ENCODE results near the gene SMIM27.

The SMIM27 gene

DNA sequence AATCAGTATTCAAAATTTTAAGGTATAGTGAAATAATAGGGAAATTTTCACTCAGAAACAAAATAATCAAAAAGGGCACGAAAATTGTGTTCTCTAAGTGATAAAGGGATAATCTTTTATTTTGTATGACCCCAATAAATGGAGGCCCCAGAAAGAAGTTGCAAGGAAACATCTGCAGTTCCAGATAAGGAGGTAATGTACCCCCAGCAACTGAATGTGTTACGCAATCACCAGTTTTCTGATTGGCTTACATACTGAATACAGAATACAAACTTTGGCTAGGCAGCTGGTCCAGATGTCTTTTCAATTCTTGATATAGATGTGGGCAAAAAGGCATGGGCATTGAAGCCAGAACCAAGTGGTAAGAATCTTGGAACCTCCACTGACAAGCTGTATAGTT lies 2.0 kb downstream of the SMIM27 start:
- Histone ChIP-seq H3K4me1 (ENCODE audit: control insufficient read depth, insufficient read depth, low read depth, low read length) (peaks cover 3% of the 10 kb centered on the region), H3K9me3 (ENCODE audit: control insufficient read depth, low read length) (no peaks in the 10 kb centered on the region), H2AFZ (ENCODE audit: low read depth, low read length) (no peak overlapping the region), H3K79me1 (replicated peaks; ENCODE audit: low read length, poor library complexity, severe bottlenecking) (peaks cover 19% of the 10 kb centered on the region), H4K91ac (ENCODE audit: low read length) (no peak overlapping the region), H3K9ac (ENCODE audit: low read length) (peak overlapping the region; percentile 99), H3K36me3 (ENCODE audit: control insufficient read depth in 1 of 2, insufficient read depth in 2 of 2, low read depth in 1 of 2, low read length in 2 of 2) (peaks cover 0 to 14% of the 10 kb centered on the region in 2 experiments), H2BK15ac (ENCODE audit: low read depth, poor library complexity, severe bottlenecking) (no peak overlapping the region), H2AK5ac (ENCODE audit: low read length, severe bottlenecking) (no peak overlapping the region), H3K27me3 (ENCODE audit: control insufficient read depth in 1 of 2, insufficient read depth in 1 of 2, low read length in 2 of 2) (no peaks in the 10 kb centered on the region), H3K23ac (ENCODE audit: low read length in 2 of 2) (no peak overlapping the region), H3K4ac (ENCODE audit: low read depth in 1 of 2, low read length in 2 of 2) (no peak overlapping the region), H3K27ac (ENCODE audit: low read length, poor library complexity, severe bottlenecking) (no peak overlapping the region), H3K18ac (ENCODE audit: low read depth in 1 of 2, low read length in 2 of 2) (no peak overlapping the region), H3K14ac (ENCODE audit: low read length in 2 of 2) (no peak overlapping the region), H2BK12ac (ENCODE audit: low read length in 2 of 2) (no peak overlapping the region), H4K8ac (ENCODE audit: low read length) (no peak overlapping the region), H3K4me2 (ENCODE audit: low read length, poor library complexity, severe bottlenecking) (no peak overlapping the region), H2BK120ac (ENCODE audit: low read depth, low read length) (no peak overlapping the region), H3K4me3 (ENCODE audit: insufficient read depth in 1 of 2, low read depth in 1 of 2, low read length in 2 of 2) (no peak overlapping the region), H2BK5ac (ENCODE audit: low read depth, low read length, poor library complexity, severe bottlenecking) (no peak overlapping the region)
- DNase-seq: peak; percentile 10
- 95% methylated on average over 2 of the region's 2 CpGs for WGBS

GRCh38 chr9:32554591-32554990 lies 2.5 kb downstream of the SMIM27 start:
- Histone ChIP-seq H3K9ac (ENCODE audit: low read length) (no peak overlapping the region), H2AFZ (ENCODE audit: low read depth, low read length) (no peak overlapping the region), H3K79me1 (replicated peaks; ENCODE audit: low read length, poor library complexity, severe bottlenecking) (peaks cover 22% of the 10 kb centered on the region), H3K23ac (ENCODE audit: low read length in 2 of 2) (no peak overlapping the region), H3K4me2 (ENCODE audit: low read length, poor library complexity, severe bottlenecking) (no peak overlapping the region), H2BK15ac (ENCODE audit: low read depth, poor library complexity, severe bottlenecking) (no peak overlapping the region), H2BK12ac (ENCODE audit: low read length in 2 of 2) (no peak overlapping the region), H2BK120ac (ENCODE audit: low read depth, low read length) (no peak overlapping the region), H2AK5ac (ENCODE audit: low read length, severe bottlenecking) (no peak overlapping the region), H3K27me3 (ENCODE audit: control insufficient read depth in 1 of 2, insufficient read depth in 1 of 2, low read length in 2 of 2) (no peaks in the 10 kb centered on the region), H3K4me1 (ENCODE audit: control insufficient read depth, insufficient read depth, low read depth, low read length) (peaks cover 3% of the 10 kb centered on the region), H3K36me3 (ENCODE audit: control insufficient read depth in 1 of 2, insufficient read depth in 2 of 2, low read depth in 1 of 2, low read length in 2 of 2) (peaks cover 0 to 14% of the 10 kb centered on the region in 2 experiments), H3K4ac (ENCODE audit: low read depth in 1 of 2, low read length in 2 of 2) (no peak overlapping the region), H4K91ac (ENCODE audit: low read length) (no peak overlapping the region), H3K14ac (ENCODE audit: low read length in 2 of 2) (no peak overlapping the region), H4K8ac (ENCODE audit: low read length) (no peak overlapping the region), H2BK5ac (ENCODE audit: low read depth, low read length, poor library complexity, severe bottlenecking) (no peak overlapping the region), H3K9me3 (ENCODE audit: control insufficient read depth, low read length) (no peaks in the 10 kb centered on the region), H3K27ac (ENCODE audit: low read length, poor library complexity, severe bottlenecking) (no peak overlapping the region), H3K4me3 (ENCODE audit: insufficient read depth in 1 of 2, low read depth in 1 of 2, low read length in 2 of 2) (no peak overlapping the region), H3K18ac (ENCODE audit: low read depth in 1 of 2, low read length in 2 of 2) (no peak overlapping the region)
- DNase-seq: no peak

GRCh38 chr9:32558408-32558934 lies 6.3 kb downstream of the SMIM27 start:
- Histone ChIP-seq H2AK5ac (ENCODE audit: low read length, severe bottlenecking) (no peak overlapping the region), H2BK15ac (ENCODE audit: low read depth, poor library complexity, severe bottlenecking) (no peak overlapping the region), H2BK5ac (ENCODE audit: low read depth, low read length, poor library complexity, severe bottlenecking) (no peak overlapping the region), H2BK120ac (ENCODE audit: low read depth, low read length) (no peak overlapping the region), H3K18ac (ENCODE audit: low read depth in 1 of 2, low read length in 2 of 2) (no peak overlapping the region), H3K27me3 (ENCODE audit: control insufficient read depth in 1 of 2, insufficient read depth in 1 of 2, low read length in 2 of 2) (no peaks in the 10 kb centered on the region), H3K23ac (ENCODE audit: low read length in 2 of 2) (no peak overlapping the region), H4K91ac (ENCODE audit: low read length) (no peak overlapping the region), H4K8ac (ENCODE audit: low read length) (no peak overlapping the region), H3K9me3 (ENCODE audit: control insufficient read depth, low read length) (no peaks in the 10 kb centered on the region), H3K9ac (ENCODE audit: low read length) (no peak overlapping the region), H2AFZ (ENCODE audit: low read depth, low read length) (no peak overlapping the region), H3K4me3 (ENCODE audit: insufficient read depth in 1 of 2, low read depth in 1 of 2, low read length in 2 of 2) (no peak overlapping the region), H3K14ac (ENCODE audit: low read length in 2 of 2) (no peak overlapping the region), H3K27ac (ENCODE audit: low read length, poor library complexity, severe bottlenecking) (no peak overlapping the region), H3K79me1 (replicated peaks; ENCODE audit: low read length, poor library complexity, severe bottlenecking) (peaks cover 28% of the 10 kb centered on the region), H3K4me1 (ENCODE audit: control insufficient read depth, insufficient read depth, low read depth, low read length) (no peaks in the 10 kb centered on the region), H3K36me3 (ENCODE audit: control insufficient read depth in 1 of 2, insufficient read depth in 2 of 2, low read depth in 1 of 2, low read length in 2 of 2) (peaks cover 0 to 14% of the 10 kb centered on the region in 2 experiments), H2BK12ac (ENCODE audit: low read length in 2 of 2) (no peak overlapping the region), H3K4me2 (ENCODE audit: low read length, poor library complexity, severe bottlenecking) (no peak overlapping the region), H3K4ac (ENCODE audit: low read depth in 1 of 2, low read length in 2 of 2) (no peak overlapping the region)
- 100% methylated on average over 1 of the region's 3 CpGs for WGBS
- DNase-seq: no peak

DNA sequence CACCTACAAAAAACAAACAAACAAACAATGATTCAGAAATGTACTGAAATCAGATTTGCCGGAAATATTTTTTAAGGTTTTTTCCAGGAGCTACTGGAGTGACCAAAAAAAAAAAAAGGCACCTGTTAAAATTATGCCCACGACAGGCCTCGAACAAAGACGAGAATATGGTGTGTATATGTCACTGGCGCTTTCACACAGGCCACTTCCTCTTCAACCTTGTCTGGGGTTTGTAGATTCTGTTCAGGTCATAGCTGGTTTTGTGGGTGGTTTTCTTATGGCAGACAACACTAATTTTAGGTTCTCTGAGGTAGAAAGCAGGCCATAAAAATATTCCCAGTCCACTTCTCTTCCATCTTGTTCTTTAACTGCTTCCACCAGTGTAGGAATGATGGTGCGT lies 13.8 kb downstream of the SMIM27 start:
- no peak for DNase-seq
- H3K4ac ChIP-seq (ENCODE audit: low read depth in 1 of 2, low read length in 2 of 2): no peak overlapping the region
- no peak overlapping the region for H3K27ac ChIP-seq (ENCODE audit: low read length, poor library complexity, severe bottlenecking)
- H3K27me3 ChIP-seq (ENCODE audit: control insufficient read depth in 1 of 2, insufficient read depth in 1 of 2, low read length in 2 of 2): no peaks in the 10 kb centered on the region
- no peak overlapping the region for H2BK120ac ChIP-seq (ENCODE audit: low read depth, low read length)
- peaks cover 31 to 46% of the 10 kb centered on the region in 2 experiments for H3K36me3 ChIP-seq (ENCODE audit: control insufficient read depth in 1 of 2, insufficient read depth in 2 of 2, low read depth in 1 of 2, low read length in 2 of 2)
- H3K4me1 ChIP-seq (ENCODE audit: control insufficient read depth, insufficient read depth, low read depth, low read length): no peaks in the 10 kb centered on the region
- no peak overlapping the region for H3K4me2 ChIP-seq (ENCODE audit: low read length, poor library complexity, severe bottlenecking)
- H3K9me3 ChIP-seq (ENCODE audit: control insufficient read depth, low read length): no peaks in the 10 kb centered on the region
- H2BK12ac ChIP-seq (ENCODE audit: low read length in 2 of 2): no peak overlapping the region
- no peak overlapping the region for H3K4me3 ChIP-seq (ENCODE audit: insufficient read depth in 1 of 2, low read depth in 1 of 2, low read length in 2 of 2)
- H2BK5ac ChIP-seq (ENCODE audit: low read depth, low read length, poor library complexity, severe bottlenecking): no peak overlapping the region
- H2AFZ ChIP-seq (ENCODE audit: low read depth, low read length): no peak overlapping the region
- H3K14ac ChIP-seq (ENCODE audit: low read length in 2 of 2): no peak overlapping the region
- H4K91ac ChIP-seq (ENCODE audit: low read length): no peak overlapping the region
- no peak overlapping the region for H3K18ac ChIP-seq (ENCODE audit: low read depth in 1 of 2, low read length in 2 of 2)
- H3K79me1 ChIP-seq (replicated peaks; ENCODE audit: low read length, poor library complexity, severe bottlenecking): peaks cover 43% of the 10 kb centered on the region
- H3K23ac ChIP-seq (ENCODE audit: low read length in 2 of 2): no peak overlapping the region
- H3K9ac ChIP-seq (ENCODE audit: low read length): no peak overlapping the region
- no peak overlapping the region for H2AK5ac ChIP-seq (ENCODE audit: low read length, severe bottlenecking)
- H2BK15ac ChIP-seq (ENCODE audit: low read depth, poor library complexity, severe bottlenecking): no peak overlapping the region
- H4K8ac ChIP-seq (ENCODE audit: low read length): no peak overlapping the region
- 99% methylated on average over 6 of the region's 6 CpGs for WGBS
